Fibroblast of peridontal ligament (primary cell): Measurements from ENCODE around the gene ARPC5L.

Experiments used
- DNase-seq: peaks from one replicate; pipeline ENCODE4 v3.0.0-alpha.2; 2010; ENCODE audit errors: extremely low read depth

The ARPC5L gene

DNA sequence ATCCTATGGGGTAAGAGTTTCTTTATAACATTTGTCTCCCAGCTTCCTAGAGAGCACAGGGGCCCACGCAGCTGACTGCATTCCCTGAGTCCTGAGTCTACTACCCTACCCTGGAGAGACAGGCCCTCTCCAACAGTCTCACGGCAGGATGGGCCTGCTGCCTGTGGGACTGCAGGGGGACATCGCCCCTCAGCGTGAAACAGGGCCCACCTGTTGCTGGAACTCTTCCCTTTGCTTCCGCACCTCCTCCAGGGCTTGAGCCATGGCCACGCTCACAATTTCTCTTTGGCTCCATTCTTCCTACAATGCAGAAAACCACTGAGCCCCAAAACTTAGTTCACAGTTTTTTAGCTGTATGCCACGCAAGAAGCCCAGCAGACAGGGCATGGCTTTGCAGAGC, 28.2 kb downstream of the ARPC5L start:
- DNase-seq = no peak

DNA sequence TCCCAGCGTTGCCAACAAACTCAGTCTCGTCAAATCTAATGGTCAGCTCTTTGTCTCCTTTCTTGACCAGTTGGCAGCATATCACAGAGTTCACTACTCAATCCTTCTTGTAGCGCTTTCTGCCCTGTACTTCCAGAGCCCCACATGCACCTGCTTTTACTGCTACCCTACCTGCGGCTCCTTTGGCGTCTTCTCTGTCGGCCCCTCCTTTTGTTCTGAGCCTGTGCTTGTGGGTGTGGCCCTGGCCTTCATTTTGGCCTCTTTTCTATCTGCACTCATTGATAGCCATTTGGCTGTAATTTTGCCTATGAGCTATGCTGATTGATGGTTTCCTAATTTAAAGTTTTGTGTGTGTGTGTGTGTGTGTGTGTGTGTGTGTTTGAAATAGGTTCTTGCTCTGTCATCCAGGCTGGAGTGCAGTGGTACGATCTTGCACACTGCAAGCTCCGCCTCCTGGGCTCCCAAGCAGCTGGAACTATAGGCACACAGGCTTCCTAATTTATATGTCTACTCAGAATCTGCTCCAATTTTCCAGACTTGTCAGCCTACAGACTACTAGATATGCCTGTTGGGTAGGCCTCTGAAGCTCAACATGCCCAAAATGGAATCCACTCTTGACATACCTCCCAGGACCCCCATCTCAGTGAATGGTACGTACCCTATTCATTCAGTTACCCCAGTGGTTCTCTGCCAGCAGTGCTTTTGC, 32.3 kb downstream of the ARPC5L start:
- DNase-seq = no peak

DNA sequence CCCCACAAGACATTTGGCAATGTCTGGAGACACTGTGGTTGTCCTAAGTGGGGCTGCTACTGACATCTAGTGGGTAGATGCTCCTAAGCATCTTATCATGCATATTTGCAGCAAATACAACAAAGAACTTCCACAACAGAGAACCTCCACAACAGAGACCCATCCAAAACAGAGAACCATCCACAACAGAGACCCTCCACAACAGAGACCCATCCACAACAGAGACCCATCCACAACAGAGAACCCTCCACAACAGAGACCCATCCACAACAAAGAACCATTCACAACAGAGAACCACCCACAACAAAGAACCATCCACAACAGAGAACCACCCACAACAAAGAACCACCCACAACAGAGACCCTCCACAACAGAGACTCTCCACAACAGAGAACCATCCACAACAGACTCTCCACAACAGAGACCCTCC, 32.8 kb downstream of the ARPC5L start:
- peak; percentile 62 for DNase-seq

DNA sequence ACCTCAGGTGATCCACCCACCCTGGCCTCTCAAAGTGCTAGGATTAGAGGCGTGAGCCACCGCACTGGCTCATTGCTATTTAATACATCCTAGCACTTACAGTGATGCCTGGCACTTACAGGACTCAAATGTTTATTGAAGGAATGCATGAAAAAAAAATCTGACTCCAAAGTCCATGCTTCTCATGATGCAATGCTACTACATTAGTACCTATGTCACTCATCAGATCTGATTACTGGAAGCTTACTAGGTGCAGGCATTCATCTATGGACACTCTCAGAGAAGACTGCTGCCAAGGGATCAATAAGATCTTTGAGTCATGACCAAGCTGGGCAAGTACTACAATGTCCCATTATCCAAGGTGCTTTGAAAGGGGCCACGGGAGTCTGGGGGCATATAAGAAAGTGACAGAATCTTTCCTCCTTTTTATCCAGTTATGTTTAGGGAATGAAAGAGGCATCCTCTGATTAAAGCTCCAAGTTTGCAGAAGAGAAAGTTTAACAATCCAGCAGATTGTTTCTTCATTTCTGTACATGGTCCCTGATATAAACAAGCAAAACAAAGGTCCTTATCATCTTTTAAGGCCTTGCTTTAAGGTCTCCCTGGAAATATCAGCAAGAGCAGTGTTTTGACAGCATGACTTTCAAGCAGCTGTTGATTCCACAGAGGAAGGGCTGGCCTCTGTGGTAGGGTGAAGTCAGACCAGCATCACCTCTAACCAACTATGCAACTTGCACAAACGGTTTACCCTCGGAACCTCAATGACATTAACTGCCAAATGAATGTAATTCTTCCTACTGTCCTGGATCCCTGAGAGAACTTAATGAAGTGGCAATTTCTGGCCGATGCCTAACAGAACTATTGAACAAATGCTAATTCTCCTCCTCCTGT, 35.9 kb downstream of the ARPC5L start:
- DNase-seq = no peak

DNA sequence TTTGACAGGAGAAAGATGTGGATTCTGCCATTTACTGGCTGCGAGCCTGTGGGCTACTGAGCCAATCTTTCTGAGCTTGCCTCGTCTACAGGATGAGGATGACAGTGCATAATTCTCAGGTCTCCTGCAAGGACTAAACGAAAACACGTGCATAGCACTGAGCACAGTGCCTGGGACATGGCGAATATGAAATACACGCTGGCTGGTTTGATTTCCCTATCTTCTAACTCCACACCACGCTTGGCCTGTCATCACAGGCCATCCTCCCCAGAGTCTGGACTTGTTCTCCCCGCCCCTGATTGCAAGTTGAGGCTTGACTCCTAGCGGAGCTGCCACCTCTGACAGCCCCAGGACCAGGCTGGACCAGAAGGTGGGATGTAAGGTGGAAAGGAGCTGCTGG, 37.9 kb downstream of the ARPC5L start:
- DNase-seq = no peak

DNA sequence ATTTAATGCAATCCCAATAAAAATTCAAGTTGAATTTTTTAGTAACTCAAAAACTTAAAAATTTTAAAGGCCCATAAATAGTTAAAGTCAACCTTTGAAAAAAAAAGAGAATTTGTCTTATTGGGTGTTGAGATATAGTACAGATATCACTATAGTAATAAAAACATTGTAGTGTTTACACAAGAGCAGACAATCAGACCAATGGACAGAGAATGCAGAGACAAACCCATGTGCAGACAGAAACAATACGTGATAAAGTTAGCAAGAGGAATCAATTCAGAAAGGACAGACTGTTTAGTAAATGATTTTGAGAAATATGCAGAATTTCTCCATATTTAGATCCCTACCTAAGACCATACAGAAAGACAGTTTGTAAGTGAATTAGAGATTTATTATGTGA, 45.0 kb downstream of the ARPC5L start:
- DNase-seq = no peak

DNA sequence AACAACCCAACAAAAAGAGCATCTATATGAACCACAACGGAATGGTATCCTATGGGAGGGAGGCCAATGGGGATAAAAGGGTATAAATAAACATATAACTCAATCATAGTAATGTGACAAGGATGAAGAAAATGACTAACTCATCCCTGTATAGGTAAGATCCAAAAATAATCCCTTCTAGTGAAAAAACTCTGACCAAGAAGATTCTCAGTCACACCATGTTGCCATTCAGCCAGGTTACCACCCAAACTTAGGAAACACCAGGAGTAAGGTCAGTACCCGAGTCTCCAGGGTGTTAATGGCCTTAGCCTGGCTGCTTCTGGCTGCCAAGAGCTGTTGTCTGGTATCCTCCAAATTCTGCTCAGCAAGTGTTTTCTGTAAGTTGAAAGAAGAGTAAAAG, 46.2 kb downstream of the ARPC5L start:
- no peak for DNase-seq

GRCh38 chr9:124911766-124912165, 49.8 kb downstream of the ARPC5L start:
- no peak for DNase-seq

DNA sequence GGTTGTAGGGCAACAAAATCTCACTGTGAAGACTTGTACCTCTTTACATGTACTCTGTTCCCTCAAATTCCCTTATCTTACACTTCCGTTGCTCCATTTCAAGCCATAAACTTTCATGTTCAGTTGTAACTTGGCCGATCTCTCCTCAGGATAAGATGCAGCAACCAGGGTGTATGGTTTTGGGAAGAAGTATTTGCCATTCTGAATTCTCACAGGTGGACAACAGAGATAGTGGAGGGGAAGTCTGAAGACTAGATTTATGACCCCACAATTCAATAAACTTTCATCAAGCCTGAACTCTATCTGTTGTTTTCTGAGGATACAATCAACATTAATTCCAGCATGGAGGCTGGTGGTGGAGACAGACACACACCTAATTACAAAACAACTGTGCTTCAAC, 51.4 kb downstream of the ARPC5L start:
- DNase-seq = no peak

GRCh38 chr9:124914753-124915405, 52.9 kb downstream of the ARPC5L start:
- DNase-seq = no peak

- DNase-seq = peak; percentile 9
Measured at GRCh38 chr9:124920394-124920793, 58.5 kb downstream of the ARPC5L start.
